NCI-H2081 treated with DMSO at 0.1 percent for 48 hours (cell line): Measurements from ENCODE around the gene PML.

Experiments
- DNase-seq: peaks from one replicate; lab custom pipeline; 2025; lab: John Stamatoyannopoulos, UW

Gene PML

DNA sequence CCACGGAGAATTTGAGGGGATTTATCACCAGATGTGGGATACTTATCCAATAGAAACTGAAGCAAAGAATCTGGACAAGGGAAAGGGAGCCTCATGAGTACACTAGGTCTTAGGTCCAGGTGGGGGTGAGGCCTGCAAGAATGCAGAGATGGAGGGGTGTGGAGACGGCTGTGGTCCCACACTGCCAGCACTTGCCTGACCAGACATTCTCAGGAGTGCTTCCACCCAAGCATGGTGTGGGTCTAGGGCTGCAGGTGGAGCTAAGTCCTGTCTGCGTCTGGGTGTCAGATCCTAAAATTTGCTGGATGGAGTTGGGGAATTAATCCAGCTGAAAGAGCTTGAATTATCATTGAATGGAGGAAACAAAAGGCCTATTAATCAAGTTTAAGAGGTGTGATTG lies 14.4 kb downstream of the PML start:
- DNase-seq = no peak

DNA sequence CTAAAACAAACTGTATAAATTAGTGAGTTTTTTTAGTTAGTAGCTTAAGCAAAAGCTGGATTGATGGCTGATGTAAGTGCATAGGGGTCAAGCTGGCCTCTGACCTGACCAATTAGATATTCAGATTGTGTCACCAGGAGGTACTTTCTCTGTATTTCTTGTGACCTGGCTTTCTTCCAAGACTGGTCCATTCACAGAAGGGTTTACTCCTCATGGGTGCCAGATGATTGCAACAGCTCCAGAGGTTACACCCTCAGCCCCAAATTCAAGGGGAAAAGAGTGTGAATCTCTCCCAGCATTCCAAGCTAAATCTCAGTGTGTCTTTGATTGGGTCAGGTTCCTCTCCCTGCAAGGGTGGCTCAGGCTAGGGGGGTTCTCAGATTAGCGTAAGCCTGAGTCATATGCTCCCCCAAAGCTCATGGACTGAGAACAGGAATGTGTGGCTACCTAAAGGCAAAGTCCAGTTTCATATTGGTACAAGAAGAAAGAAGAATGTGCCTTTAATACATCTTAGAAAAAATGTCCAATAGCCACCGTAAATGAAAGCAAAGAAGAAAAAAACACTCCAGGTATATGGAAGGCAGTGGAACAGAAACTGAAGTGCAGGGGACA lies 16.5 kb downstream of the PML start:
- DNase-seq = no peak

DNA sequence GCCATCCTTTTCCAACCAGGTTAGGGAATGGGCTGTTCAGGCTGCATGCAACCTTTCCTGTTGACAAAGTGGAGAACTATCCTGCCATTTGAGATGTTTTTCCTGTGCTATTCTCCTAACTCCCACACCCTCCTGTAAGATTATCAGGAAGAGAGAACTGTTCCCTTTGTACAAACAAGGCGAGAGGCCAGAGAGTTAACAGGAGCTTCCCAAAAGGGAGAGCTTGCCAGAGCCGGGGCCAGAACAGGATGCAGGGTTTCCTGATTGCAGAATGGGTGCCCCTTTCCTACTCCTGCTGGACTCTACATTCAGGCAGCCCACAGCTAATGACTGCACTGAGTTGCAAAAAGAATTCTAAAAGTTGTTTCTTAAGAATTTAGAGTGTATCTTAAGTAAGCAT lies 17.1 kb downstream of the PML start:
- DNase-seq = no peak

DNA sequence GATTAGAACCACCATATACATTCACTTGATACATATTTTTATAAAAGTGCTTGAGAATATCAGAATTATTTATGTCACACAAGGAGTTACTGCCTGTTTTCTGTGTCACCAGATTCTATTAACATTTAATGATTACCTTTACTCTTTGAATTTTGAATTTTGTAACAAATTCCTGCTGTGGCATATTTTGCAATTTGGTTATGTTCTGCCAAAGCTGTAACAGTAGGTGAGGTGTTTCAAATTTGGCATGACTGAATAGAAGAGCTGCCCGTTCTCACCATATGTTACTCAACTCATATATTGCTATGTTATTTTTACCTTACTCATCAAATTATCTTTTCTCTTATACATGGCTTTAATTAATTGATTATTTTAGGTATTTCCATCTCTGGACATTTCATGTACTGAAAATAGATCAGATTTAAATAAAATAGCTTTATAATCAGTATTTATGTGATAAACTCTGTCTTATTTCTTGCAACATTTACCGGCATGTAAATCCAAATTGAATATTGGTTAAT lies 18.9 kb downstream of the PML start:
- DNase-seq = no peak

DNA sequence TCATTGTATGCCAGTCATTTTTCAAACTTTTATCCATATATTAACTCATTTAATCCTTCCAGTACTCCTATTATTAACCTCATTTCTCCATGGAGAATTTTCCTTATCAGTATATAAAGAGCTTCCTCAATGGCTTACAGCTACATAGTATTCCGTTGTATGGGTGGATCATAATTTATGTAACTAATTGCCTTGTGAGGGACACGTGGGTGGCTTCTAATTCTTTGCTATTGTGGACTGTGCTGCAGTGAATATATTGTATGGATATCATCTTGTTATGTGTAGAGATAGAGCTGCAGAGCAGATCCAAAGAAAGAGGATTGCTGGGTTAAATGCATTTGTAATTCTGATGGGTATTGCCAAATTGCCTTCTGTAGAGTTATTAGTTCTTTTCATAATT lies 25.2 kb downstream of the PML start:
- no peak for DNase-seq

DNA sequence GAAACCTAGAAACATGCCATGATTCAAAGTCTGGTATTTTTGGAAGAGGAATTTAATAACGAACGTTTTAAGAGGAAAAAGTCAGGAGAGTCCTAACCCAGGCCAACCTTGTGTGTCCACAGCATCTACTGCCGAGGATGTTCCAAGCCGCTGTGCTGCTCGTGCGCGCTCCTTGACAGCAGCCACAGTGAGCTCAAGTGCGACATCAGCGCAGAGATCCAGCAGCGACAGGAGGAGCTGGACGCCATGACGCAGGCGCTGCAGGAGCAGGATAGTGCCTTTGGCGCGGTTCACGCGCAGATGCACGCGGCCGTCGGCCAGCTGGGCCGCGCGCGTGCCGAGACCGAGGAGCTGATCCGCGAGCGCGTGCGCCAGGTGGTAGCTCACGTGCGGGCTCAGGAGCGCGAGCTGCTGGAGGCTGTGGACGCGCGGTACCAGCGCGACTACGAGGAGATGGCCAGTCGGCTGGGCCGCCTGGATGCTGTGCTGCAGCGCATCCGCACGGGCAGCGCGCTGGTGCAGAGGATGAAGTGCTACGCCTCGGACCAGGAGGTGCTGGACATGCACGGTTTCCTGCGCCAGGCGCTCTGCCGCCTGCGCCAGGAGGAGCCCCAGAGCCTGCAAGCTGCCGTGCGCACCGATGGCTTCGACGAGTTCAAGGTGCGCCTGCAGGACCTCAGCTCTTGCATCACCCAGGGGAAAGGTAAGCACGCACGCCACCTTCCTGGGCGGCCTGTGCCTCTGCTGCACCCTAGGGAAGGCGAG lies 28.4 kb downstream of the PML start:
- DNase-seq = no peak

DNA sequence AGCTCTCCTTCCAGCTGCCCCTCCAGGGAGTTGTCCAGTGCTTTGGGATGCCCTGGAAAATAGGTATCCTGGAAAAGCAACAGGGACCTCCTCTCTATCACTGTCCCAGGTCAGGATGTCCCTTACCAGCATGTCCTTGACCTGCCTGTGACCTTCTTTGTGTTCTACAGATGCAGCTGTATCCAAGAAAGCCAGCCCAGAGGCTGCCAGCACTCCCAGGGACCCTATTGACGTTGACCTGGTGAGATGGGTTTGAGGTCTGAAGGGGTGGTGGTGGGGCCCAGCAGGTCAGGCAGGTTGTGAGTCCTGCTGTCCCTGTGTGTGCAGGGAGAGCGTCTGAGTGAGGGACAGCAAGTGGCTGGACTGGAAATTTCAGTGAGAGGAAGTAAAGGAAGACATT lies 30.2 kb downstream of the PML start:
- DNase-seq = no peak

DNA sequence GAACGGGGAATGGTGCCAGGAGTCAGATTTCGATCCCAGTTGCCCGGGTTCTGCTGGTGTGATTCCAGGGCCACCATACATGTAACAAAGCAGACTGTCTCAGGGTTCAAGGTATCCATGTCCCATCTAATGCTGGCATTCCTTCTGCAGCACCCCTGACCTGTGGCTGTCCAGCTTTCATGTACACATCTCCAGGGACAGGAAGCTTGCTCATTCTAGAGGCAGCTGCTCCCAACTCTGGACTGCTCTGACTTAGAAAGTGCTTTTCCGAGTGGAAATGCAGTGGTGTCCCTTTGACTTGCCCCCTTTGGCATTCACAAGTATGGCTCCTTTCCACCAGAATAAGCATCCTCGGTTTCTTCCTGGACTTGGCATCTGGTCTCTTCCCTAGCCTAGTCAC lies 30.9 kb downstream of the PML start:
- DNase-seq = no peak

DNA sequence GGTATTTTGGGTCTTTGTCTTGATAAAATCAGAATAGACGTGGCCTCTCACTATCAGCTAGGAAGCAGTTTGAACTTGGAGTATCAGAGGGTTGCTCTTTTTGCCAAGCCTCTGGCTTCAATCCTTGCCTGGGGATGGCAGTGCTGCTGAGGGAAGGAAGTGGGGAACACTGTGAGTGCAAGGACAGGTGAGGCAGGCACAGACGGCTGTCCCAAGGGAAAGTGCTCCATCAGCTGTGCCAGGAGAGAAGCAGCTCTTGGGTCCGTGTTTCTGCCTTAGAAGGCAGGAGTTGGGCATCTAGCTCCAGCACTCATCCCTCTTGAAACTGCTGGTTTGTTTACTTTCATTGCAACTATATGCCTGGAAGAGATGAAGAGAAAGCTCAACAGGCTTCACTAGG lies 33.2 kb downstream of the PML start:
- no peak for DNase-seq

DNA sequence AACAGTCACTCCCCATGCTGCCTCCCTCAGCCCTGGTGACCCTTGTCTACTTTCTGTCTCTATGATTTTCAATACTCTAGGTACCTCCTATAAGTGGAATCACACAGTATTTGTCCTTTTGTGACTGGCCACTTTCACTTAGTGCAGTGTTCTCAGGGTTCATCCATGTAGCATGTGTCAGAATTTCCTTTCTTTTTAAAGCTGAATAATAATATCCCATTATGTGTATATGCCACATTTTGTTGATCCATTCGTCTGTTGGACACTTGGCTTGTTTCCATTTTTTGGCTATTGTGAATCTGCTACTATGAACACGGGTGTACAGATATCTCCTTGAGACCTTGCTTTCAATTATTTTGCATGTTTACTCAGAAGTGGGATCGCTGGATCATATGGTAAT lies 34.1 kb downstream of the PML start:
- no peak for DNase-seq

DNA sequence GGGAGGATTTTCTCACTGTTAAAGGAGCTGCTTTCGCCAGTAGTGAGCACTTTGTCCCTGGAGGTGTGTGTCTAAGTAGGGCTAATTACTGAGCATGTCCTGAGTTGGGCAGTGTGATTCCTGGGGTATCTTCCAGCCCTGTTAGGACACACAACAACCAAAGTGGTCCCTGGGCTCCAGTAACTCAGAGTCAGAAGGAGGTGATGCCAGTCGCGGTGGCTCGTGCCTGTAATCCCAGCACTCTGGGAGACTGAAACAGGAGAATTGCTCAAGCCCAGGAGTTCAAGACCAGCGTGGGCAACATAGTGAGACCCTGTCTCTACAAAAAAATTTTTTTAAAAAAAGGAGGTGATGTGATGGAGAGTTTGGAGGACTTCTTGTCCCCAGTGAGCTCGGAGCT lies 37.5 kb downstream of the PML start:
- no peak for DNase-seq

DNA sequence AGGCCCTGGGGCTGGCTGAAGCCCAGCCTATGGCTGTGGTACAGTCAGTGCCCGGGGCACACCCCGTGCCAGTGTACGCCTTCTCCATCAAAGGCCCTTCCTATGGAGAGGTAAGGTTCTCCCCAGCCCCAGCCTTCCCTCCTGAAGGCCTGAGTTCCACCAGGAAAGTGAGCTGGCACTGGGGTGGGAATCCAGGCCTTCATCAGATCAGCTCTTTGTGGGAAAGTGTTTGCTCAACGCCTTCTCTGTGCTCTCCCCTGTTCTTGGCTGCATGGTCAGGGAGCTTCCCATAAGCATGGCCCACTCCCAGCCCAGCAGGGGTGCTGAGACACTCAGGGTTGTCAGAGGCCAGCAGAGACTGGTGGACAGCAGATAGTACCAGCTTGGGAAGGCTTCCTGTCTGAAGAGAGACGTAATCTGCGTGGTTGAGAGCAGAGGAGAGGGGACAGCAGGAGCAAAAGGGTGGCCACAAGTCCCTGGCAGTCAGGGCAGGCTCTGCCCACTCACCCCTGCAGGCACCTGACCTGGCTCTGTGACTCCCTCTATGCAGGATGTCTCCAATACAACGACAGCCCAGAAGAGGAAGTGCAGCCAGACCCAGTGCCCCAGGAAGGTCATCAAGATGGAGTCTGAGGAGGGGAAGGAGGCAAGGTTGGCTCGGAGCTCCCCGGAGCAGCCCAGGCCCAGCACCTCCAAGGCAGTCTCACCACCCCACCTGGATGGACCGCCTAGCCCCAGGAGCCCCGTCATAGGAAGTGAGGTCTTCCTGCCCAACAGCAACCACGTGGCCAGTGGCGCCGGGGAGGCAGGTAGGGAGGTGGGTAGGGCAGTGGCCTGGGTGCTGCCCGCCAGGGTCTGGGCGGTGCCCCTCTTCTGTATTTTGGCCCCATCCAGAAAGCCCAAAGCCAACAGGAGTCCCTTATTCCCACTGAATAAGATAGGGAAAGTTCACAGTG lies 38.4 kb downstream of the PML start:
- no peak for DNase-seq

DNA sequence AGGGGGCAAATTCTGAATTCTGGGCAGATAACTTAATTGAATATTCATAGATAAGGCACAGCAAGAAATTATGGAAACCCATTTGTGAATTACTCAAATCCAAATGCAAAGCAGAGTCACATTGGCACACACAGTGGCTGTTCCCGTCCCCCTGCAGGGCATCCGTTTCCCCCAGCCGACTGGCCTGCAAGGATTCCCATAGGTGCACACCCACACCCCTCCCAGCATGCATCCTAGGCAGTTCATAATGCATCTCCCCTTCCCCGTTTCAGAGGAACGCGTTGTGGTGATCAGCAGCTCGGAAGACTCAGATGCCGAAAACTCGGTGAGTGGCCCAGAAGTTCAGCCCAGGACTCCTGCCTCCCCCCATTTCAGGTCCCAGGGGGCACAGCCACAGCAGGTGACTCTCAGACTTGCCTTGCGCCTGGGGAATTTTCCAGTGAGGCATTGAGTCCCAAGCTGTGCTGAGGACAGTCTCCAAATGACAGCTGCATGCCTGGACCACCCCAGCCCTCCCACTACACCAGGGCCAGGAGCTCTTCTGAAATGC lies 39.8 kb downstream of the PML start:
- DNase-seq = no peak

DNA sequence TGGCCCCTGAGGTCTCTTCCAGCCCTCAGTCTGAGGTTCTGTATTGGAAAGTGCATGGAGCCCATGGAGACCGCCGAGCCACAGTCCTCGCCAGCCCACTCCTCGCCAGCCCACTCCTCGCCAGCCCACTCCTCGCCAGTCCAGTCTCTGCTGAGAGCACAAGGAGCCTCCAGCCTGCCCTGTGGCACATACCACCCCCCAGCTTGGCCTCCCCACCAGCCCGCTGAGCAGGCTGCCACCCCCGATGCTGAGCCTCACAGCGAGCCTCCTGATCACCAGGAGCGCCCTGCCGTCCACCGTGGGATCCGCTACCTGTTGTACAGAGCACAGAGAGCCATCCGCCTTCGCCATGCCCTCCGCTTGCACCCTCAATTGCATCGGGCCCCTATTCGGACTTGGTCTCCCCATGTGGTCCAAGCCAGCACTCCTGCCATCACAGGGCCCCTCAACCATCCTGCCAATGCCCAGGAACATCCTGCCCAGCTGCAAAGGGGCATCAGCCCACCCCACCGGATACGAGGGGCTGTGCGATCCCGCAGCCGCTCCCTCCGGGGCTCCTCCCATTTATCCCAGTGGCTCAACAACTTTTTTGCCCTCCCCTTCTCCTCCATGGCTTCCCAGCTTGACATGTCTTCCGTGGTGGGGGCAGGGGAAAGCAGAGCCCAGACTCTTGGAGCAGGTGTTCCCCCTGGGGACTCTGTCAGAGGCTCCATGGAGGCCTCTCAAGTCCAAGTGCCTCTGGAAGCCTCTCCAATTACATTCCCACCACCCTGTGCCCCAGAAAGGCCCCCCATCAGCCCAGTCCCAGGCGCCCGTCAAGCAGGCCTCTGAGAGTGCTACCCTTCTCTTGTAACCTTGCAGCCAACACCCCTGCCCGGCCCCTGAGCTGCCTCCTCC lies 40.9 kb downstream of the PML start:
- no peak for DNase-seq

DNA sequence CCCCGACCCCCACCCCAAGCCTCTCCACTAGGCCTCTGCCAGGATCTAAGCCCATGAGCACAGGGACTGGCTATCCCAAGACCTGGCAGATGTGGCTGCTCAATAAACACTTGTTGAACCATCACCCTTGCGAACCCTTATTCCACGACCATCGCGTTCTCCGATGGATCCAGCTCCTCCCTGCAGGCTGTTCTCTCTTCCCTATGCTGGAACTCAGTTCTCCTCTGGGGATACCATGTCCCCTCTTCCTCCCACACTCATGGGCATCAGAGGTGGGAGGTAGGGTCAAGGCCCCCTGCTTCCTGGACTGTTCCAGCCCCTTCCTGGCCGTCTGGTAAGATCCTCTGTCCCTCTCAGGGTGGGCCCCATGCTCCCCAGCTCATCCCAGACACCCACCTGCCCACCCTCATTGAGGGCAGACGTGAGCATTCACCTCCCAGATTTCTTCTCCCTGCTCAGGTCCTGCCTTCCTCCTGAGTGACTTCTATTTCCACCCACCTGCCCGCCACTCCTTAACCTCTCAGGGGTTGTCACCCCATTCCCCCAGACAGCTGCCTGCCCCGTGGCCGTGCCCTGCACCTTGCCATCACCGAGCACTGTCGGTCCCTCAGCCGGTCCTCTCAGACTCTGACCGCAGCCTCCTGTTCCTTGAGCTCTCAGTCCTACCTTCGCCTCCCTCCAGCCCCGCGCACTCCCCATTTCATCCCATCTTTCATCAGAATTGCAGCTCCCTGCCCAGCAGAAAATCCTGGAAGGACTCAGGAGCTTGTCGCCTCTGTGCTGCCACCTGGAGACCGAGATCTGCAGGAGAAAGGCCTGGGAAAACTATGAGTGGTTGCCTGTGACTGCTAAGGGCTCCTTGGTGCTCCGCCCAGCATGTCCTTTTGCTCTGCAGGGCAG lies 42.0 kb downstream of the PML start:
- no peak for DNase-seq

DNA sequence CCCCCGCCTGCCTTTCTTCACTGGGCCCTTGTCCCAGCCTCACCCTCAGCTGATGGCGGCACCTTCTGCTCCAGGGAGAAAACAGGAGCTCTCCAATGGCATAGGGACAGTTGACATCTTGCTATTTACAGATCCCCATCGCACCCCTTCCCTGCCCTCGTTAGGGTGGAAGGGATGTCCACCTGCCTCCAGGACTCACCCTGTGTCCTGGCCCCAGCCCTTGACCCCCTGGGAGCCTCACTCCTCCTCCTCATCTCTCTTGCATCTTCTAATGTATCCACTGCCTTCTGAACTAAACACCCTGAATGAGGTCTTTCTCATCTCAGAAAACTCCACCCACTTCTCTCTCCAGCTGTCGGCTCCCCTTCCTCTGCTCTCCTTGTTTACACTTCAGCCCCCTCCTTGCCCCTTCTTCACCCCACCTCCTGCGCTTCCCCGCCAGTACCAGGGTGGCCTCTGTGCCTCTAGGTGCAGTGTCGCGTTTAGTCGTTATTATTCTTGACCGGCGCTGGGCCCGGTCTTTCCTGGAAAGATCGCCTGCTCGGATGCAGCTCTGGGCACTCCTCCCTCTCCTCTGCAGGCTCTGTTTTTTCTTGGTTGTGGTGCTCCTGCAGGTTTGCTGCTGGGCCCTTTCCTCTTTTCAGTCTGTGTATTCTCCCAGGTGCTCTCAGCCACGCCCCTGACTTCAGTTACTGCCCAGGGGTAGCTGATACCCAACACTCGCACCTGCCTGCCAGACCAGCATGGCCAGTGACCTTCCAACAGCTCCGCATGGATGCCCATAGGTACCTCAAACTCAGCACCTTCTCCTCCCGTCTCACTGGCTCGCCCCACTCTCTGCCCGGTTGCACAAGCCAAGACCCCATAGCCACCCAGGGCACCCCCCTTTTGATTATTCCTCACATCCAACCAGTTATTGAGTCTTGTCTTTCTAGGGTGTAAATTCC lies 42.9 kb downstream of the PML start:
- DNase-seq = no peak

DNA sequence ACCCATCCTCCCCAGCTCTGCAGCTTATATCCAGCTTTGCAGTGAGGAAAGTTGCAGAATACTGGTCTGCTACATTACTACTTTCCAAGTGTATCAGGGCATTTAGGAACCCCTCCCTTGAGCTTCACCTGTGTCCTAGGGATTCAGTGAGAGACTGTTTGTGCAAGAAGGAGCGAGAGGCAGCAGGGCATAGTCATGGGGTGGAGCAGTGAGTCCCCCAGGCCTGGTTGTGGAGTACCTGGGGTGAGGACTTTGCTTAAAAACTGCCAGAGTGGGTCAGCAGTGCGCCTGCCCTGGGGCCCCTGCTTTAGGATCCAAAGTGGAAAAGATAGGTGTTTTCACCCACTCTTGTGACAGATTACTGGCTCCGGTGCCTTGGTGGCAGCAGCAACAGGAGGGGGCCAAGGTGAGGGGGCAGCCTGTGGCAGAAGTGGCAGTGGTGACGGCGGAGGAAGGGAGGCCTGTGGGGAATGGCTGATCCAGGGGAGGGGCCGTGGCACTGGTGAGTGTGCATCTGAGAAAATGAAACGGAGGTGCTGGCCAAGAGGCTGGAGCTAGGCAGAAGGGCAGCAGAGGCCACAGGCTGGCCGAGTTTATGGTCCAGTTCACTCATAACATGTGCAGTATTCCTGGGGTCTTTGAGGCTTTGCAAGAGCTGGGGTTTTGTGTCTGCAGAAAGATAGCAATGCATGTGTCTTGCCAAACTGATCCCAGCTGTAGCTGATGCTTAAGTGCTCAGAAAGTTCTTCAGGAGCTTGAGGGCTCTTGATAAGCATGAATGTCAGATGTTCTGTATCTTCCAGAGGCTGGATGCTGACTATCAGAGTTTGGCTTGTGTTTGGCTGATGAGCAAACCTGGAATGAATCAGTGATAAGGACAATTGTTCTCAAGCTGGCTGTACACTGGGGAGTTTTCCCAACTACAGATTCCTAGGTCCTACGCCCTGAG lies 44.5 kb downstream of the PML start:
- no peak for DNase-seq

DNA sequence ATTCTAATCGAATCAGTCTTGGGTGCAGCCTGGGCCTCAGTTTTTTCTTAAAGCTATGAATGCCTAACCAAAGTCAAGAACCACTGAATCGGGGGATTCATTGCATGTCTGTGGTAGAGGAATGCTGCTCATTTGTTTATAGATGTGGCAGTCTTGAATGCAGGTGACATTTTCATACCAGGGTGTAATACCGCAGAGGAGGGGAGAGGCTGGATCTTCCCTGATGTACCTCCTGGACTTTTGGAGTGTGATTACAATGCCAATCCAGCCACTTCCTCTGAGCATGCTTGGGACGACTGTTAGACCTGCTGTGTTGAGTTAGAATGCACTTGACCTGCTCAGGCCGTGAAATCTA lies 45.1 kb downstream of the PML start:
- DNase-seq = no peak
